NCI-H446 (cell line): ENCODE measurements around the gene EXOC2.
A peak's percentile ranks its signal among the peaks of the same experiment; 100 is the strongest.
"Not testable (repeated sequence)": the region's sequence is repeated elsewhere in the genome, so short reads cannot be mapped to it uniquely, and the experiment has no call there.

Experiments
- DNase-seq, 2 experiments: peaks; one replicate each; lab custom pipeline; 2025; lab: John Stamatoyannopoulos, UW

EXOC2 gene

DNA sequence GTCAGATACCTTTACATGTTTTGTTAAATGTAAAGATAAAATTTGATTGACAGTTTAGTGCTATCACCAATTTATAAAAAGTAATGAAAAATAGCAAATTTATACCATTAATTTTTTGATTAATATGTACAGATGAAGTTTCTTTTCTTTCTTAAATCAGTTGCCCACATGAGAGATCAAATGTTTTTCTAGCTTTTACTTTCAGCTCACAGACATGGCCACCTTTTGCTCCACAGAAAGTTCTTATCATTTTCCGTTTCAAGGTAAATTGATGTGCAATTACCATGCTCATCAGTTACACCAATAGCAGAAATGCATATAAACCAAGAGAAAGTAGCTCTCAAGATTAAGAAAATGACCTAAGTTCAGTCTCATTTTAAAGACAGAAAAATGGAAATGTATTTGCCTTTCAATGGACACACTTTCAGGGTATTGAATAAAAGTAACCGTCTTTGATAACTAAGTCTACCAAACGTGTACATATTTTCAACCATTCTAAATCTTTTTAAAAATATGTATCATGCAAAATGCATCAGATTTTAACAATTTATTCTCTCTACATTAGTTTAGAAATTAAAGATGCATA, 16.6 kb upstream of the EXOC2 start:
- DNase-seq, result no peak

- DNase-seq, result no peak
These were observed 15.3 kb upstream of the EXOC2 start for GRCh38 chr6:708237-708598.

DNA sequence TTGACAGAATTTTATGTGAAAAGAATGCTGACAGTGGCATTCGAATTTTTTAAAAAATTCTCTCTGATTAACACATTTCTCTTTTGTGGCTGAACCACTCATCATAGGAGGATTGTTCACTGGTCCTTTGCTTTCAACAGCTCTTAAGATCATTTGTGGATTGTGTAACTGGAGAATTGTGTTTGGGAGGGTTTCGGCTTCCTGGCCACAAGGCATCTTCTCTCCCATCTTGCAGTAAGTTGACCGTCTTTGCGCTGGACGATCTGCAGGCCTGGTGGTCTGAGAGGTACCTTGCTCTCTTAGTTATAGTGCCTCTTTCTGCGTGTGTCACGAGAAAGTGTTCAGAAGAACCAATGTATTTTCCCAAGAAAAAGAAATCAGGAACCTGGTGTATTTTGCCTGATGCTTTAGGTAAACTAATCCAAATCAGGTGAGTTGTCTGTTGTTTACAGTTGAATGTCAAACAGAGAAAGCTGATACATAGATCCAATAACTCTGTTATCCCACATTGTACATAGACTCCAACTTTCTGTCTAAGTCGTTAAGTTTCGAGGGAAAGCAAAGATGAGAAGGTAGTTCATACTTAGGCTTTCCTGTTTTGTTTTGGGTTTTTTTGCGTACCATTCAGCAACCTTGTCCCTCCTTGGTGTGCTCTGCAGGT, 14.8 kb upstream of the EXOC2 start:
- no peak for DNase-seq

DNA sequence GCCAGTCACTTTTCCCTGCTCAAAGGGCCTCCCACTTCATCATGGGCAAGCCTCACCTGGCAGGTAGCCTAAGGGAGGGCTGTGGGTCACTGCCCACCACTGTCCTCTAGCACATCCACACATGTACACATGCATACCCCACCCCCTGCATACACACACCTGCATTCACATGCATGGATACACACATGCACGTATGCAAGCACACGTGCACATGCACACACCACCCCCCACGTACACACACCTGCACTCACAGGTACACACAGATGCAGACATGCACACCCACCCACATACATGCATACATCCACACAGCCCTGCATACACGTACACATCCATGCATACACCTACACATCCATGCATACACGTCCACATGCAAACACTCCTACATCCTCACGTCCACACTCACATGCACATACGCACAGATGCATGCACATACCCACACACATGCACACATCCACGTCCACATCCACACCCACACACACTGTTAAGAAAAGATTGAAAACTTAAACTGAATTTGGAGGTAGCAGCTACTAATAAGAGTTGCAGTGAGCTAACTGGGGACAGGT, 14.0 kb upstream of the EXOC2 start:
- DNase-seq, result no peak

- no peak for DNase-seq
These were observed 13.2 kb upstream of the EXOC2 start for GRCh38 chr6:706146-706545.

DNA sequence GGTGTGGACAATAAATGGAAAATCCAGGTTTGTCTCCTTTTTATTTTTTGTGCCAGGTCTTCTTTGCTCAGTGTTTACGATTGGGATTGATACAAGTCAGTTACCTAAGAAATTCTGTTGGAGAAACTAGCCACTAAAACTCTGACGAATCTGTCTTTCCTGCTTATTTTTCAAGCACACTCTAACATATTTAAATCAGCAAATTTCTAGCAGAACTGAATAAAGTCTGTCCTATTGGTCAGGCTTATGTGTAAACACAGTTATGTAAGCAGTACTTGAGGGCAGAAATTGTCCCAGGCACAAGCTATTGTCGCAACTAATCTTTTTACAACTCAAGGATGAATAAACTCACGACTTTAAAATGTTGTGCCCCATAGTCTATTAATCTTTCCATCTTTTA, 12.1 kb upstream of the EXOC2 start:
- DNase-seq, result no peak

- no peak for DNase-seq
These were observed 11.1 kb upstream of the EXOC2 start for GRCh38 chr6:704046-704445.

GRCh38 chr6:703552-703951, 10.6 kb upstream of the EXOC2 start:
- no peak for DNase-seq

DNA sequence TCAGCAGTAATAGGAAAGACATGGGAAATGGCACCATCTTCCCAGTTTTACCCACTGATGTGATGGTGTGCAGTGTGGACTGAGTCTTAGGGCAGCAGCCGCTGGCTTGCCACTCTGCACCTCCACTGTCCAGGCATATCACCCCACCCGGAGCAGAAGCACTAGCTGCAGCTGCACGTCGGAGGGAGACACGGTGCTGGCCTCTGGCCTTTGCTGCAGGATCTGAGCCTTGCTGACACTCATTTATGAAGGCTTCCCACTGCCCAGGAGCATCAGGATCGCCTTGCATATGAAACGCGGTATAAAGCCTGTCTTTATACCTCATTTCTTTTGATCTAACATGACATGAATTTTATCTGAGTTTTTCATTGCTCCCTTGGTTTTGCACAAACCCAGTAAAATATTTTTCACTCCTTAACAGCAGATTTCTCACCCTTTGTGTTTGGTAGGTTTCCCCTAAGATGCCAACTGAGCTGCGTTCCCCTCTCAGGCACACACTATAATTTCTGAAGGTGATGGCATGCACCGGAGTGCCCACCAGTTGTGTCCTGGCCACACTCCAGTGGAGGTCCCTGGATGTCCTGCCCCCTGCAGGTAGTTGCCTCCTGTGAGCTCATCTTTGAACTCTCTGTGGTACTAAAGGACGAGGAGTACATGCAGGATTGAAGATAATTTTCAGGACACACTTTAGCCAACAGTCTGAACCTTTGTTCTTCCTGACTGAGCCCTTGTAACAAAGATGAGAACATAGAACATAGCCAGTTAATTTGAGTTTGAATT, 9.0 kb upstream of the EXOC2 start:
- DNase-seq, result no peak

DNA sequence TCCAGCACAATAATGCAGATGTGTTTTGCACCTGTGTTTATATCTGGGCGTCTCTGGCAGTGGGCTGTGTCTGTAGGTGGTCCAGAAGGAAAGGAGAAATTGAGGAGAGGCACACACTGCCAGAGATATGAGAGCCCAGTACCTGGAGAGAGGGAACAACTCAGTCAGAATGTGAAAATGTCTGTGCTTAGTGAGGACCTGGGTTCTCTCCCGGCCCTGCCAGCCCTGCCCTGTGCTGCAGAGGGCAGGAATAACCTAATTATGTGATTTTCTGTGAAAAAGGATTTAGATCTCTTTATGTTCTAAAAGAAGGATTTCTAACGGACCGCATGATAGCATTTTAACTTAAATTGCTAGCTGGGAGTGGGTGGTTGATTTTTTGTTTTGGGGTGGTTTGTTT, 8.3 kb upstream of the EXOC2 start:
- no peak for DNase-seq

DNA sequence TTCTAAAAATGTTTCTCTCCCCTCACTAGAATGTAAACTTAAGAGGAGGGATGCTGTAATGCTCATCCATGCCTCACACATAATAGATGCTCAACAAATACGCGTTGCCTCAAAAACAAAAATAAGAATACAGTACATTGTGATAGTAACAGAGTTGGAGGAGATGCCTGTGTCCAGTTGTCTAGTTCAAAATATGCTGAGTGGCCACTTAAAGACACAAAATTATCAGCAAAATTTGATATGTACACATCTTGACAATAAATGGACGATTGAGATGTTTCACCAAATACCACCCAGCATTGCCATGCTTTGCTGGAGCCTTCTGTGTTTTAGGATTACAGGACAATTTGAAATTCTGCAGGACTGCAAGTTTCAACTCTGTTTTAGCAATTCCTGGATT, 7.6 kb upstream of the EXOC2 start:
- no peak for DNase-seq

DNA sequence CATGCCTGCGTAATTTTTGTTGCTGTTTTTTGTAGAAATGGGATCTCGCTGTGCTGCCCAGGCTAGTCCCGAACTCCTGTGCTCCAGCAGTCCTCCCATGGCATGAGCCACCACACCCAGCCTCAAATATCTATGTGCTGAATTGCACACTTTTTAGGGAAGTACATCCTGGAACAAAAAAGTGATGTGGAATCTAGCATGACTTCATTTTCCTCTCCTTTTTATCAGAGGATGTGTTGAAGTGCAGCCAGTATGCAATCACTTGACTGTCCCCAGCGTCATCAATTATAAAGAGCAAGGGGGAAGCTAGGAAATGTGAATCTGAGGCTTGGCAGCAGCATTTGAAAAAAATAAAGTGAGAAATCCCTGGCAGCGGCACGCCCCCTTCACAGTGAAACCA, 6.4 kb upstream of the EXOC2 start:
- no peak for DNase-seq

- not testable (repeated sequence) for DNase-seq
These were observed 1.6 kb upstream of the EXOC2 start for GRCh38 chr6:694431-695126.

GRCh38 chr6:693723-694009, 727 bp upstream of the EXOC2 start:
- DNase-seq, result no peak

DNA sequence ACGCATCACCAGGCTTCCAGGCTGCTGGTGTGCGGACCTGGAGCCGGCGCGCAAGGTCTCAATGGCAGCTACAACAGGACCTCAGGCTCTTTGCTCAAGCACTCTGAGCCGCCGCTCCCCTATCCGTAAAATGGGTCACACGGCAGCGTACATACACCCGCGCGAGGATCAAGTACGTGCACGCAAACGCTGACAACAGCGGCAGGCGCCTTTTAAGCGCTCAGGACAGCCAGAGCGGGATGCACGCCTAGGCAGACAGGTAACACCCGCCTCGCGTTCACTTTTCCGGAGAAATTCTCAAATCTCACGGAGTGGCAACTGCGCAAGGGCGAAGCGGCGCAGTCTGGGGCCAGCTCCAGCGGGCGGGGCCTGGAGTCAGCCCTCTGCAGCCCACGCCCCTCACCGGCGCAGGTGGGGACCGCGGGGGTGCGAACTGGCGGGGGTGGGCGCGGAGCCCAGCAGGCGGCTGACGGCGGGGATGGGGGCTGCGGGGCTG, 535 bp downstream of the EXOC2 start:
- peak in 1 of 2 experiments; percentile 41 for DNase-seq

DNA sequence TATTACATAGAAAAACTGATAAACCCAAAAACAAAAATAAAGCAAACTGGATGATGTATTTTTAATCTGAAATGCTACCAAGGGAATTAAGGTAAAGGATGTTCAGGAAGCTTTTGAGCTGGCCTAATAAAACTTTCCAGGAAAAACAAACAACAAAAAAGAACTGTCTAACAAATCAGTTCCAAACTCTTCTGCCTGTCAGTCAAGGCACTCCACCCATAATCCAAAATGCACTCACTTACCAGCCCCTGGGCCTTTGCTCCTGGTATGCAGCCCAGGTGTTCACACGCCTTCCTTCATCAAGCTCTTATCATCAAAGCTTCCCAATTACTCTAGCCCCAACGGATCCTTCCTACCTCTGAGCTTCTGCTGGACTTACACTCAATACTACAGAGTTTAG, 3.7 kb downstream of the EXOC2 start:
- no peak for DNase-seq

DNA sequence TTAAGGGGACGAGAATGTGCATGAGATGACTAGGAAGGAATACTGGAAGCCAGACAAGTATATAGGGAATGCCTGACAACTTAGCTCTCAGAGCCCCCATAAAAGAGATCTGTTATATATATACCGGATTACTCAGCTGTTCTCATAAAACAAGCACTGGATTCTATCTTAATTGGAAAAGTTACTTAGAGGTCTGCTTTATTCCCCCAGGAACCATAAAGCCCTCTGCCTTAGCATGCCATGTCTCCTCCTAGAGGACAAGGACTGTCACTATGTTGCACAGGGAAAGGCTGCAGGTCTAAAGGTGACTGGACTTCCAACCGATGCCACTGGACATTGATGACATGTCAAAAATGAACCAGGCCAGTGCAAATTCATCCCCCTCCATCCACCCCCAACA, 6.4 kb downstream of the EXOC2 start:
- no peak for DNase-seq

GRCh38 chr6:684831-685636, 7.9 kb downstream of the EXOC2 start:
- DNase-seq, result no peak

GRCh38 chr6:683742-684440, 9.0 kb downstream of the EXOC2 start:
- no peak for DNase-seq

DNA sequence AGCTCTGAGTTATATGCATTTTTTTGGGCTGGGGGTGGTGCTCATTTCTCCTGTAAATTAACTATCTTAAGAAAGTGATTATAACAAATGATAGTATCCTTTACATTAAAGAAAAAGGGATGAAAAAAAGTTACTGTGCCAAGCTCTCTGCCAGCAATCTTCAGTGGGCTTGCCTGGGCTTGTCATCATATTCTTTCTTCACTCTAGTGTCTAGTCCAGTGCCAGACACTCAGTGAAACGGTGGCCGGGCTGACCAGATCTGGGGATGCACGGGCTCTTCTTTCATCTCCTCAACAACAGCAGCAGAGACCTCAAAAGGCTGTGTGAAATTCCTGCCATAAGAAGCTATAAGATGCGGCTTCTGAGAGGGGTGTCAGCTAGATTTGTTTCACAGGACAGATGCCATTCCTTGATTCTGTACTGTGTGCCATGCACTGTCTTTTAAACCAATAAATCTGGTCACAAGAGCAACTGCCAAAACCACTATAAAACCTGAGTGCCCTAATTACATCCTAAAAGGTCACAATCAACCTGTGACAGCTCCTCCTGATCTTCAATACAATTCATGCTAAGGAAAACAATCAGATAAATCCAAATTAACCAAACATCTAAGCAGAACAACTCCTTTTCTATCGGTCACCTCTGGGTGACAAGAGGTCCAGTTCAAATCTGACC, 12.1 kb downstream of the EXOC2 start:
- no peak for DNase-seq

DNA sequence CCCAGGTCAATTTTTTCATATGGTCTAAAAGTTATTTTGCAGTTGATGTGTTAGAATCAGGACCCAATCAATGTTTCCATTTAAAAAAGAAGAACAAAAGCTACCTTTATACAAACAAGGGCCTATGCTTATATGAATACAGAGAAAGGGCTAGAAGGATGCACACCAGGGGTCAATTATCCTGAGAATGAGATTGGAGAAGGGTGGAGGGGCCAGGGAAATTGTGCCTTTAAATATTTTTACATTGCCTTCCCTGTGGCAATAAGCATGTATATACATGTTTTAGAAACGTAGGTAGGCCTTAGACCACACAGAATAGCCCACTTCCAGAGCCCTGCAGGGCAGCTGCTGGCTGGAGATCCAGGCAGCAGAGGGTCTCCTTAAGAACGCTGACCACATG, 12.7 kb downstream of the EXOC2 start:
- DNase-seq, result no peak
